Hepatocyte (in vitro differentiated cells): ENCODE data around the gene KRT85.

Experiments
- EZH2 ChIP-seq: fragments of 200-600 bp; sonication (generic); IDR thresholded peaks from 2 replicates; pipeline ENCODE4 v1.6.1; 2016; ENCODE audit warnings: antibody characterized with exemption, mild to moderate bottlenecking, borderline replicate concordance
- EZH2phosphoT487 ChIP-seq: fragments of 200-600 bp; sonication (generic); IDR thresholded peaks from one replicate; pipeline ENCODE4 v1.6.1; 2018; ENCODE audit warnings: antibody characterized with exemption, mild to moderate bottlenecking, low read depth, moderate library complexity; ENCODE audit not compliant: unreplicated experiment, severe bottlenecking
- TF ChIP-seq, protein P1 (sequence below): fragments of 200-600 bp; sonication (generic); IDR thresholded peaks from 2 replicates; pipeline ENCODE4 v1.5.1; 2016; ENCODE audit warnings: antibody characterized with exemption, mild to moderate bottlenecking; ENCODE audit not compliant: poor library complexity

DNA sequence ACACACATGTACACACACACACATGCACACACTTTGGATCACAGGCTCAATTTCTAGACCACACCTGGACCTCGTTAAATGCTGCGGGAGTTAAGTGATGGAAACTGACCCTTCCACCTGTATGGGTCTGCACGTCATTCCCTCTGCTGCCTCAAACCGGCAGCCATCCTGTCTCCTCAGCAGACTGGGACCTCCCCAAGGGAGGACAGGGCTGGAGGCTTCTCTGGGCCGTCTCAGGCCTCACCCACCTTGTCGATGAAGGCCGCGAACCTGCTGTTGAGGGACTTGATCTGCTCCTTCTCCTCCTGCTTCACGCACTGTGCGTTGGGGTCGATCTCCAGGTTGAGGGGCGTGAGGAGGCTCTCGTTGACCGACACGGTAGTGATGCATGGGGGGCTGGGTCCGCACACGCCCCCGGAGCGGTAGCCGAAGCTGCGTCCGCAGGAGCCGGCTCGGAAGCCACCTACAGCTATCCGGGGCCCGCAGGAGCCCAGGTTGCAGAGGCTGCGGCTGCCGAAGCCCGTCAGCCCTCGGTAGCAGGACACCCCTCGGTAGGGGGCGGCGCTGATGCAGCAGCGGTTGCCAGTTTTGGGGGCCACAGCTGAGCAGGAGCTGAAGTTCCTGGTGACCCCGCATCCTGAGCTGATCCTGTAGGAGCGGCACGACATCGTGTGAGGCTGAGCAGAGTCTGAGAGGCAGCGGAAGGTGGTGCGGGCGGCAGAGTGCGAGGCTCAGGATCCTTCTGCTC lies at the start of gene KRT85:
- no peak for TF ChIP-seq EZH2phosphoT487
- TF ChIP-seq, protein P1, sequence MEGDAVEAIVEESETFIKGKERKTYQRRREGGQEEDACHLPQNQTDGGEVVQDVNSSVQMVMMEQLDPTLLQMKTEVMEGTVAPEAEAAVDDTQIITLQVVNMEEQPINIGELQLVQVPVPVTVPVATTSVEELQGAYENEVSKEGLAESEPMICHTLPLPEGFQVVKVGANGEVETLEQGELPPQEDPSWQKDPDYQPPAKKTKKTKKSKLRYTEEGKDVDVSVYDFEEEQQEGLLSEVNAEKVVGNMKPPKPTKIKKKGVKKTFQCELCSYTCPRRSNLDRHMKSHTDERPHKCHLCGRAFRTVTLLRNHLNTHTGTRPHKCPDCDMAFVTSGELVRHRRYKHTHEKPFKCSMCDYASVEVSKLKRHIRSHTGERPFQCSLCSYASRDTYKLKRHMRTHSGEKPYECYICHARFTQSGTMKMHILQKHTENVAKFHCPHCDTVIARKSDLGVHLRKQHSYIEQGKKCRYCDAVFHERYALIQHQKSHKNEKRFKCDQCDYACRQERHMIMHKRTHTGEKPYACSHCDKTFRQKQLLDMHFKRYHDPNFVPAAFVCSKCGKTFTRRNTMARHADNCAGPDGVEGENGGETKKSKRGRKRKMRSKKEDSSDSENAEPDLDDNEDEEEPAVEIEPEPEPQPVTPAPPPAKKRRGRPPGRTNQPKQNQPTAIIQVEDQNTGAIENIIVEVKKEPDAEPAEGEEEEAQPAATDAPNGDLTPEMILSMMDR: no peak
- no peak for TF ChIP-seq EZH2
